Kidney tubule cell (primary cell): ENCODE measurements around the gene DOCK7.
"Not testable (repeated sequence)": the region's sequence is repeated elsewhere in the genome, so short reads cannot be mapped to it uniquely, and the experiment has no call there.

Source experiments
- DNase-seq: peaks from one replicate; pipeline ENCODE4 v3.0.0-alpha.2; 2018; ENCODE audit warnings: low spot score

DOCK7 gene

GRCh38 chr1:62530516-62531154, 157.6 kb downstream of the DOCK7 start:
- peak; percentile 60 for DNase-seq

GRCh38 chr1:62529227-62529626, 159.0 kb downstream of the DOCK7 start:
- DNase-seq, result no peak

- DNase-seq, result no peak
These were observed 160.2 kb downstream of the DOCK7 start for GRCh38 chr1:62528015-62528414.

- DNase-seq, result not testable (repeated sequence)
These were observed 160.8 kb downstream of the DOCK7 start for GRCh38 chr1:62527346-62527745.

GRCh38 chr1:62523860-62524259, 164.3 kb downstream of the DOCK7 start:
- DNase-seq, result no peak

GRCh38 chr1:62516600-62516999, 171.6 kb downstream of the DOCK7 start:
- DNase-seq, result peak; percentile 66

- DNase-seq, result peak; percentile 77
These were observed 173.3 kb downstream of the DOCK7 start for GRCh38 chr1:62514746-62515423.

GRCh38 chr1:62513013-62513412, 175.2 kb downstream of the DOCK7 start:
- no peak for DNase-seq

- DNase-seq, result no peak
These were observed 179.2 kb downstream of the DOCK7 start for GRCh38 chr1:62509028-62509427.

GRCh38 chr1:62508187-62508758, 179.9 kb downstream of the DOCK7 start:
- DNase-seq, result peak; percentile 25

GRCh38 chr1:62500210-62500609, 188.0 kb downstream of the DOCK7 start:
- no peak for DNase-seq

GRCh38 chr1:62494137-62494536, 194.0 kb downstream of the DOCK7 start:
- DNase-seq, result no peak

GRCh38 chr1:62493656-62494055, 194.5 kb downstream of the DOCK7 start:
- DNase-seq, result no peak

- DNase-seq, result no peak
These were observed 195.7 kb downstream of the DOCK7 start for GRCh38 chr1:62492521-62492920.

- no peak for DNase-seq
These were observed 200.2 kb downstream of the DOCK7 start for GRCh38 chr1:62487956-62488355.

GRCh38 chr1:62484824-62485468, 203.2 kb downstream of the DOCK7 start:
- no peak for DNase-seq

GRCh38 chr1:62481681-62482080, 206.5 kb downstream of the DOCK7 start:
- DNase-seq, result no peak

GRCh38 chr1:62476525-62477219, 211.5 kb downstream of the DOCK7 start:
- no peak for DNase-seq

- DNase-seq, result no peak
These were observed 221.1 kb downstream of the DOCK7 start for GRCh38 chr1:62467092-62467491.

- no peak for DNase-seq
These were observed 225.8 kb downstream of the DOCK7 start for GRCh38 chr1:62462370-62462769.

- no peak for DNase-seq
These were observed 230.2 kb downstream of the DOCK7 start for GRCh38 chr1:62457955-62458354.

GRCh38 chr1:62452951-62453350, 235.2 kb downstream of the DOCK7 start:
- DNase-seq, result peak; percentile 39
